Small intestine (tissue), 7 donors: ENCODE data around the gene GABRA5. TPM values are rescaled to one million over a fixed set of nuclear protein-coding genes. Genes with fewer than 3 reads are reported as not detected.

ENCODE experiments used
- DNase-seq, 2 donors: peaks; one replicate each; pipeline versions ENCODE4 v3.0.0 to v3.0.0-alpha.2; 2013
- FAIRE-seq: peaks from 2 replicates; lab custom pipeline; 2012; peaks lifted over from hg19 to GRCh38; lab: Jason Lieb, UNC
- H3K27ac ChIP-seq, 3 donors: one replicate each; pipeline ENCODE4 v1.5.1; 2013; ENCODE audit warnings: low read length in 2 of 3, mild to moderate bottlenecking in 2 of 3, control low read depth in 1 of 3, inconsistent platforms in 1 of 3, low read depth in 1 of 3, moderate library complexity in 1 of 3
- H3K27me3 ChIP-seq, 3 donors: one replicate each; pipeline ENCODE4 v1.6.1; 2013; ENCODE audit warnings: low read length in 3 of 3, inconsistent platforms in 1 of 3; ENCODE audit not compliant: control insufficient read depth in 3 of 3, insufficient read depth in 3 of 3
- H3K36me3 ChIP-seq, 3 donors: one replicate each; pipeline ENCODE4 v1.6.1; 2013; ENCODE audit warnings: low read length in 3 of 3, inconsistent platforms in 1 of 3, low read depth in 1 of 3, mild to moderate bottlenecking in 1 of 3, moderate library complexity in 1 of 3; ENCODE audit not compliant: control insufficient read depth in 3 of 3, insufficient read depth in 2 of 3
- H3K4me1 ChIP-seq, 3 donors: one replicate each; pipeline ENCODE4 v1.6.1; 2013; ENCODE audit warnings: low read length in 2 of 3, inconsistent platforms in 1 of 3, low read depth in 1 of 3, mild to moderate bottlenecking in 1 of 3, moderate library complexity in 1 of 3; ENCODE audit not compliant: control insufficient read depth in 3 of 3, insufficient read depth in 2 of 3
- H3K4me3 ChIP-seq, 3 donors: one replicate each; pipeline ENCODE4 v1.5.1; 2013; ENCODE audit warnings: low read length in 3 of 3, control low read depth in 1 of 3, inconsistent platforms in 1 of 3, low read depth in 1 of 3, mild to moderate bottlenecking in 1 of 3, moderate library complexity in 1 of 3
- H3K9me3 ChIP-seq, 2 donors: one replicate each; pipeline ENCODE4 v1.6.1; 2013; ENCODE audit warnings: low read depth in 1 of 2, low read length in 1 of 2; ENCODE audit not compliant: control insufficient read depth in 2 of 2, insufficient read depth in 1 of 2
- WGBS, 3 donors: extraction: QIAGEN DNeasy Blood & Tissue Kit; methylation state at CpG; one replicate each; pipeline ENCODE4 v1.1.7; 2013; 5-methylcytosine and 5-hydroxymethylcytosine counted together
- polyA plus RNA-seq, 4 donors: library from polyadenylated mRNA; stranded (reverse) in 3 of 4; unstranded in 1 of 4; fragments of 200-250 nt in 3 of 4; fragments of 120-200 nt in 1 of 4; gene quantifications; one replicate each; pipeline versions ENCODE4 v1.2.1 to v1.2.3, GENCODE V29; 2013
- donor health status: healthy with polysubstance abuse.
- donor health status: control.
- donor health status: control.
- donor health status: Bipolar disorder and iron deficiency.
- donor health status: healthy.

The GABRA5 gene
- polyA plus RNA-seq, 4 donors = 0.03 to 0.04 TPM; not detected in 2

- peaks cover 0 to 26% (median 12%) of the 10 kb centered on the region in 3 donors for H3K27me3 ChIP-seq
- no peak overlapping the region for H3K27ac ChIP-seq
- H3K36me3 ChIP-seq = no peaks in the 10 kb centered on the region
- FAIRE-seq (no peak), DNase-seq (no peak)
- H3K4me3 ChIP-seq = no peak overlapping the region
- H3K9me3 ChIP-seq = no peaks in the 10 kb centered on the region
- 59 to 73% (median 71%) methylated on average over 3 of the region's 3 CpGs for WGBS, 3 donors
- H3K4me1 ChIP-seq = no peaks in the 10 kb centered on the region
These were observed 3.5 kb downstream of the GABRA5 start for GRCh38 chr15:26870346-26870745.

DNA sequence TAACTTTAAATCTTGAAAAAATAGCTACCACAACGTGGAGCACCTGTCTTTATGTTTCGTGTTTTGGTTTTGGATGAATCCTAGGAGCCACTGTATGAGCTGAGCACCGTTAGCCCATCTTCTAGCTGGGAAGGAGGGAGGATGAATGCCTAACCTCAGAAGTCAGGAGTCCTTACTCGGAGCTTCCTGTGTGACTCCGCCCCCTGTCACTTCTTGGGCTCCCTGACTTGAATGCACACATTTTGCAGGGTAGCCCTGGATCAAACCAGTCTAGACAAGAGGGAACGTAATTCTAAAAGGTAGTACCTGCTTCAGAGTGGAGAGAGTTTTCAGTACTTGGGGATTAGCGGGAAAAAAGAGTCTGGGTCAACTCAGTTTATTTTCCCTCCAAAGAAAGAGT lies 5.3 kb downstream of the GABRA5 start:
- Histone ChIP-seq H3K36me3 (no peaks in the 10 kb centered on the region), H3K4me1 (no peaks in the 10 kb centered on the region), H3K27me3 (peaks cover 0 to 16% (median 12%) of the 10 kb centered on the region in 3 donors), H3K4me3 (no peak overlapping the region), H3K9me3 (no peaks in the 10 kb centered on the region), H3K27ac (no peak overlapping the region)
- 50 to 54% (median 54%) methylated on average over 7 of the region's 7 CpGs for WGBS, 3 donors
- DNase-seq (no peak), FAIRE-seq (no peak)

GRCh38 chr15:26873846-26874245 lies 7.0 kb downstream of the GABRA5 start:
- Histone ChIP-seq H3K9me3 (no peaks in the 10 kb centered on the region), H3K4me3 (no peak overlapping the region), H3K27me3 (peaks cover 0 to 10% (median 7%) of the 10 kb centered on the region in 3 donors), H3K27ac (no peak overlapping the region), H3K36me3 (no peaks in the 10 kb centered on the region), H3K4me1 (no peaks in the 10 kb centered on the region)
- WGBS, 3 donors = 50 to 60% (median 58%) methylated on average over 8 of the region's 8 CpGs
- FAIRE-seq (no peak), DNase-seq (no peak)

GRCh38 chr15:26874774-26875475 lies 8.1 kb downstream of the GABRA5 start:
- H3K4me1 ChIP-seq = no peaks in the 10 kb centered on the region
- no peaks in the 10 kb centered on the region for H3K9me3 ChIP-seq
- H3K27ac ChIP-seq = no peak overlapping the region
- FAIRE-seq (no peak), DNase-seq (no peak)
- no peak overlapping the region for H3K4me3 ChIP-seq
- 80 to 85% (median 83%) methylated on average over 6 of the region's 6 CpGs for WGBS, 3 donors
- H3K27me3 ChIP-seq = peaks cover 0 to 5% (median 2%) of the 10 kb centered on the region in 3 donors
- no peaks in the 10 kb centered on the region for H3K36me3 ChIP-seq

DNA sequence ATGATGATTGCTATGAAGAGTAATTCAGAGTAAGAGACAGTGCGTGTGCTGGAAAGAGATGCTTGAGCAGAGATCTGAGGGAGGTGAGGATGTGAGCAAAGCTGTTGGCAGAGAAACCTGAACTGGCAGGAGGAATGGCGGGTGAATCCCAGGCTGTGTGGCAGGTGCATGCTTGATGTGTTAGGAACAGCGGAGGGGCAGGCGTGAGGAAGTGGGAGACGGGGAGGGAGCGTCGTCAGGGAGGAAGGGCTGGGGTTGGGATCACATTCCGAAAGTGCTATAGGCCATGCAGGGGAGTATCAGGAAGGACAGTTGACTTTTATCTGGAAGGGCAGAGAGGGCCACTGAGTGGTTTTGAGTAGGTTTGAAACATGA lies 8.6 kb downstream of the GABRA5 start:
- 68 to 79% (median 69%) methylated on average over 8 of the region's 8 CpGs for WGBS, 3 donors
- no peak for FAIRE-seq
- DNase-seq = no peak

DNA sequence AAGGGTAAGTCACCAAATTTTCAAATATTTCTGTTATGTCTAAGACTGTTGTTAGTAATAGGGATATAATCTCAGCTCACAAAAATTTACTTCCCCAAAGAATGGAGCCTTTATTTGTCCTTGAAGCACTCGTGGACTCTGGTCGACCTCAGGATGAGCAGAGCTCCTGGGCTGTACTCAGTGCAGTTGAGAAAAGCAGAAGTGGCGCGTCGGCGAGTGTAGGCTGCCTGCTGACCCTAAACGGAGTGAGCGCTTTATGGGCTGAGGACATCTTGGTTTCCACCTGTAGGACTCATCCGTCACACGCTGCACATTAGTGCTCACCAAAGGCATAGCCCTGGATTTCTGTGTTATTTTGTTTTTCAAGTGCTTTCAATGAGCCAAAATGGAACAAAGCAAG lies 11.0 kb downstream of the GABRA5 start:
- WGBS, 3 donors = 72 to 88% (median 75%) methylated on average over 10 of the region's 10 CpGs
- H3K4me3 ChIP-seq = no peak overlapping the region
- H3K9me3 ChIP-seq = no peaks in the 10 kb centered on the region
- no peaks in the 10 kb centered on the region for H3K27me3 ChIP-seq
- FAIRE-seq (no peak), DNase-seq (no peak)
- H3K4me1 ChIP-seq = no peaks in the 10 kb centered on the region
- H3K36me3 ChIP-seq = no peaks in the 10 kb centered on the region
- no peak overlapping the region for H3K27ac ChIP-seq

More for the DNA sequence above, 8.6 kb downstream of the GABRA5 start:
- Histone ChIP-seq H3K27ac (no peak overlapping the region), H3K9me3 (no peaks in the 10 kb centered on the region), H3K4me3 (no peak overlapping the region), H3K4me1 (no peaks in the 10 kb centered on the region), H3K36me3 (no peaks in the 10 kb centered on the region), H3K27me3 (peaks cover 0 to 3% (median 0%) of the 10 kb centered on the region in 3 donors)

DNA sequence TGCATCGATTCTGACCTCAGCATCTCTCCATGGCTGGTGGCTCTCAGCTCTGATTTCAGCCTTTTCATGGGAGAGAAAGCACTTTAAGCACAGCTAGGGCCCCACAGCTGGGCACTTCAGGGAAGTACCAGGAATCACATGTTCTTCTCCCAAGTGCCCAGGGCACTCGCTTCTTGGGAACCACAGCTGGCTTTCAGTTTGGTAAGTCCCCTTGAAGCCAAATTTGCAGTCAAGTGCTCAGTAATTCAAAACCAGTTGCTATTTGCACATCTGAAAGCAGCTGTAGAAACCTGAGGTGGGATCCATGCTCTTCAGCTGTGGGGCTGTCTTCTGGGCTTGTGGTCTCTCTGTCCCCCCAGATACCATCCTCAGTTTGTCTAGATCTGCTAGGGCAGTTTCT lies 12.8 kb downstream of the GABRA5 start:
- no peaks in the 10 kb centered on the region for H3K36me3 ChIP-seq
- no peaks in the 10 kb centered on the region for H3K27me3 ChIP-seq
- no peak overlapping the region for H3K27ac ChIP-seq
- no peak overlapping the region for H3K4me3 ChIP-seq
- no peak for FAIRE-seq
- no peak for DNase-seq
- 58 to 73% (median 66%) methylated on average over 2 of the region's 2 CpGs for WGBS, 3 donors
- no peaks in the 10 kb centered on the region for H3K4me1 ChIP-seq
- no peaks in the 10 kb centered on the region for H3K9me3 ChIP-seq

DNA sequence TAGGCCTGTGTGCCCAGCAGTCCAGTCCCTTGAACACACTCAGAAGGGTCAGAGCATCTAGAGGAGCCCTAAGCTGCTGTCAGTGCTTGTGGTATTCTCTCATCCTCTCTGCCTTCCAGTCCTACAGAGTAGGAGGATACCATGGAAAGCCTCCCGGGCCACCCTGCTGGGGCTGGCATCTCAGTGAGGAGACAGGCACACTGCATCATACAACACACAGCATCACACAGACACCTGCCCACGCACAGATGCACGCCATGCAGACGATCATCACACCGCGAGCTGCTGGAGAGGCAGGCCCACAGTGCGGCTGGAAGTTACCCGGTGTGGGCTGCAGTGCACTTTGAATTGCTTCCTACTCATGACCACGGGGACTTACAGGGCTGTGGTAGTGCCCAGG lies 15.2 kb downstream of the GABRA5 start:
- Histone ChIP-seq H3K27ac (no peak overlapping the region), H3K4me1 (no peaks in the 10 kb centered on the region), H3K27me3 (no peaks in the 10 kb centered on the region), H3K9me3 (no peaks in the 10 kb centered on the region), H3K36me3 (no peaks in the 10 kb centered on the region), H3K4me3 (no peak overlapping the region)
- no peak for FAIRE-seq
- no peak for DNase-seq
- 83 to 92% (median 87%) methylated on average over 9 of the region's 9 CpGs for WGBS, 3 donors
